Esophagus muscularis mucosa (tissue), 4 donors: ENCODE results near the gene CCDC88A.

Experiments
- EP300 ChIP-seq: sonication (generic); formaldehyde crosslinking; IDR thresholded peaks from one replicate; pipeline ENCODE4 v1.6.1; 2017; ENCODE audit warnings: antibody characterized with exemption
- POLR2A ChIP-seq: fragments of 450-650 bp; IDR thresholded peaks from one replicate; pipeline ENCODE4 v1.6.1; 2017; ENCODE audit warnings: antibody characterized with exemption, moderate library complexity, mild to moderate bottlenecking, low read depth
- POLR2AphosphoS5 ChIP-seq, 2 donors: sonication (generic); formaldehyde crosslinking; IDR thresholded peaks; one replicate each; pipeline ENCODE4 v1.6.1; 2017; ENCODE audit warnings: antibody characterized with exemption in 2 of 2
- TF ChIP-seq, protein P1 (sequence below), 3 experiments: fragments of 200-600 bp in 2 of 3; fragments of 450-650 bp in 1 of 3; sonication (generic) in 2 of 3; IDR thresholded peaks; one replicate each; pipeline ENCODE4 v1.5.1; 2017 to 2019; ENCODE audit warnings: antibody characterized with exemption in 3 of 3, mild to moderate bottlenecking in 2 of 3, moderate library complexity in 1 of 3

DNA sequence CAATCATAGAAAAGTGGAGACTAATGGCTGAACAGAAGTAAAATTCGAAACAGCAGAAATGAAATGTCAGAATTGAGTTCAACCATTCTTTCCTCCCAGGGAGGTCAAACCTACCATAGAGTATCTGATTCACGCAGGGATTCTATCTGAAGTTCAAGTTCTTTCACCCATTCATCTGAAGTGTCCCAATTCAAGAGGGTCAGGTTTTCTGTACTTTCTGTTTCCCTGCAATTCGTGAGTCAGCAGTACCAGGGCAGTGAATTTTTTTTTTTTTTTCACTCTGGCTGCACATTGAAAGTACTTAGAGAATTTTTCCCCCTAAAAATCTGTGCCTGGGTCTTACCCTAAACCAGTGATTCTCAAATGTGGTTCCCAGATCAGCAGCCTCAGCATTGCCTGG lies 40.9 kb upstream of the CCDC88A start:
- TF ChIP-seq, protein P1, sequence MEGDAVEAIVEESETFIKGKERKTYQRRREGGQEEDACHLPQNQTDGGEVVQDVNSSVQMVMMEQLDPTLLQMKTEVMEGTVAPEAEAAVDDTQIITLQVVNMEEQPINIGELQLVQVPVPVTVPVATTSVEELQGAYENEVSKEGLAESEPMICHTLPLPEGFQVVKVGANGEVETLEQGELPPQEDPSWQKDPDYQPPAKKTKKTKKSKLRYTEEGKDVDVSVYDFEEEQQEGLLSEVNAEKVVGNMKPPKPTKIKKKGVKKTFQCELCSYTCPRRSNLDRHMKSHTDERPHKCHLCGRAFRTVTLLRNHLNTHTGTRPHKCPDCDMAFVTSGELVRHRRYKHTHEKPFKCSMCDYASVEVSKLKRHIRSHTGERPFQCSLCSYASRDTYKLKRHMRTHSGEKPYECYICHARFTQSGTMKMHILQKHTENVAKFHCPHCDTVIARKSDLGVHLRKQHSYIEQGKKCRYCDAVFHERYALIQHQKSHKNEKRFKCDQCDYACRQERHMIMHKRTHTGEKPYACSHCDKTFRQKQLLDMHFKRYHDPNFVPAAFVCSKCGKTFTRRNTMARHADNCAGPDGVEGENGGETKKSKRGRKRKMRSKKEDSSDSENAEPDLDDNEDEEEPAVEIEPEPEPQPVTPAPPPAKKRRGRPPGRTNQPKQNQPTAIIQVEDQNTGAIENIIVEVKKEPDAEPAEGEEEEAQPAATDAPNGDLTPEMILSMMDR (IDR thresholded peaks at IDR 0.05): no peak
- TF ChIP-seq POLR2AphosphoS5 (IDR thresholded peaks at IDR 0.05) (no peak), POLR2A (no peak), EP300 (no peak)
